Mammary epithelial cell (primary cell): ENCODE results near the gene SLC12A8.

Experiments used
- EZH2 ChIP-seq: IDR thresholded peaks from 2 replicates; pipeline ENCODE4 v1.6.1; 2012; ENCODE audit warnings: low read length, inconsistent platforms, borderline replicate concordance
- TF ChIP-seq, protein P1 (sequence below), 2 donors: IDR thresholded peaks in 1 of 2; conservative IDR thresholded peaks in 1 of 2; 2 replicates each; pipeline ENCODE4 v1.5.1; 2011 to 2012; ENCODE audit warnings: inconsistent platforms in 2 of 2, low read length in 2 of 2, mild to moderate bottlenecking in 2 of 2, control low read depth in 1 of 2, low read depth in 1 of 2; ENCODE audit not compliant: insufficient read depth in 1 of 2; ENCODE audit errors: extremely low read depth in 1 of 2

- no peak for TF ChIP-seq EZH2
- TF ChIP-seq, protein P1, sequence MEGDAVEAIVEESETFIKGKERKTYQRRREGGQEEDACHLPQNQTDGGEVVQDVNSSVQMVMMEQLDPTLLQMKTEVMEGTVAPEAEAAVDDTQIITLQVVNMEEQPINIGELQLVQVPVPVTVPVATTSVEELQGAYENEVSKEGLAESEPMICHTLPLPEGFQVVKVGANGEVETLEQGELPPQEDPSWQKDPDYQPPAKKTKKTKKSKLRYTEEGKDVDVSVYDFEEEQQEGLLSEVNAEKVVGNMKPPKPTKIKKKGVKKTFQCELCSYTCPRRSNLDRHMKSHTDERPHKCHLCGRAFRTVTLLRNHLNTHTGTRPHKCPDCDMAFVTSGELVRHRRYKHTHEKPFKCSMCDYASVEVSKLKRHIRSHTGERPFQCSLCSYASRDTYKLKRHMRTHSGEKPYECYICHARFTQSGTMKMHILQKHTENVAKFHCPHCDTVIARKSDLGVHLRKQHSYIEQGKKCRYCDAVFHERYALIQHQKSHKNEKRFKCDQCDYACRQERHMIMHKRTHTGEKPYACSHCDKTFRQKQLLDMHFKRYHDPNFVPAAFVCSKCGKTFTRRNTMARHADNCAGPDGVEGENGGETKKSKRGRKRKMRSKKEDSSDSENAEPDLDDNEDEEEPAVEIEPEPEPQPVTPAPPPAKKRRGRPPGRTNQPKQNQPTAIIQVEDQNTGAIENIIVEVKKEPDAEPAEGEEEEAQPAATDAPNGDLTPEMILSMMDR (conservative IDR thresholded peaks at IDR 0.05 in 1 of 2, IDR thresholded peaks at IDR 0.05 in 1 of 2; ENCODE audit: extremely low read depth in 1 of 2, insufficient read depth in 1 of 2, low read depth in 1 of 2, low read length in 2 of 2): no peak
These were observed 168.9 kb downstream of the SLC12A8 start for GRCh38 chr3:125043599-125044151.
